Suprapubic skin (tissue), 4 donors: Measurements from ENCODE around the gene CARD8. TPM values are rescaled to one million over a fixed set of nuclear protein-coding genes. Genes with fewer than 3 reads are reported as not detected.
"Not testable (repeated sequence)": the region's sequence is repeated elsewhere in the genome, so short reads cannot be mapped to it uniquely, and the experiment has no call there.

ENCODE experiments used
- DNase-seq, 2 donors: peaks; one replicate each; pipeline ENCODE4 v3.0.0-alpha.2; 2019; ENCODE audit warnings: low spot score in 2 of 2
- H3K27ac ChIP-seq: fragments of 200-600 bp; sonication (generic); one replicate; pipeline ENCODE4 v1.5.1; 2019
- H3K27me3 ChIP-seq: fragments of 200-600 bp; sonication (generic); one replicate; pipeline ENCODE4 v1.5.1; 2019
- H3K36me3 ChIP-seq: fragments of 200-600 bp; sonication (generic); one replicate; pipeline ENCODE4 v1.5.1; 2019
- H3K4me1 ChIP-seq: fragments of 200-600 bp; sonication (generic); one replicate; pipeline ENCODE4 v1.5.1; 2019
- H3K4me3 ChIP-seq: fragments of 200-600 bp; sonication (generic); one replicate; pipeline ENCODE4 v1.5.1; 2019; ENCODE audit warnings: mild to moderate bottlenecking
- H3K9me3 ChIP-seq: fragments of 200-600 bp; sonication (generic); one replicate; pipeline ENCODE4 v1.5.1; 2019
- CTCF ChIP-seq, 2 donors: fragments of 200-600 bp in 1 of 2; fragments of 450-650 bp in 1 of 2; sonication (generic) in 1 of 2; IDR thresholded peaks; one replicate each; pipeline ENCODE4 v1.5.1; 2016 to 2019; ENCODE audit warnings: antibody characterized with exemption in 2 of 2, mild to moderate bottlenecking in 1 of 2, moderate library complexity in 1 of 2
- EP300 ChIP-seq: sonication (generic); formaldehyde crosslinking; IDR thresholded peaks from one replicate; pipeline ENCODE4 v1.6.1; 2017; ENCODE audit warnings: antibody characterized with exemption
- POLR2A ChIP-seq, 2 donors: fragments of 450-650 bp; IDR thresholded peaks; one replicate each; pipeline ENCODE4 v1.6.1; 2017; ENCODE audit warnings: antibody characterized with exemption in 2 of 2, mild to moderate bottlenecking in 2 of 2, moderate library complexity in 2 of 2
- POLR2AphosphoS5 ChIP-seq, 3 donors: sonication (generic); formaldehyde crosslinking; IDR thresholded peaks; one replicate each; pipeline ENCODE4 v1.6.1; 2017; ENCODE audit warnings: antibody characterized with exemption in 3 of 3
- WGBS: methylation state at CpG from one replicate; pipeline ENCODE4 v1.1.5; 2018; 5-methylcytosine and 5-hydroxymethylcytosine counted together
- total RNA-seq, 4 donors: library from RNA; depleted of rRNA; stranded (reverse); fragments of >200 nt; gene quantifications; one replicate each; pipeline ENCODE4 v1.1.0, GENCODE V29; 2016

Gene CARD8
- total RNA-seq, 4 donors from 2014 or later: 11.5 to 40.6 (median 18.7) TPM

DNA sequence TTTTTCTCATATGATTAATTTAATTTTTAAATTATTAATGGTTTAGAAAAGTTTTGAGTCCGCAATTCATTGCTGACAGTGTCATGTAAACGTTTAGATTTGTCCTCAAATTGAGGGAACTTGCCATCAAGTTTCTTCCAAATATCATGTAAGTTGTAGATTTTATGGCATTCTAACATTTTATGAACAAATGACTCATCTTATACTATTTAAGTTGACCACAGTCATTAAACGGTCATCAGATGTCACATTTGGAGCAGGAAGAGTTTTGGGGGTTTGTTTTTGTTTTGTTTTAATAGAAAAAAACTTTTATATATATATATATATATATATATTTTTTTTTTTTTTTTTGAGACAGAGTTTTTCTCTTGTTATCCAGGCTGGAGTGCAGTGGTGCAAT lies 18.5 kb upstream of the CARD8 start:
- TF ChIP-seq POLR2A (IDR thresholded peaks at IDR 0.05) (no peak), POLR2AphosphoS5 (IDR thresholded peaks at IDR 0.05) (no peak), EP300 (no peak), CTCF (IDR thresholded peaks at IDR 0.05) (no peak)
- Histone ChIP-seq H3K27ac (no peak overlapping the region), H3K4me3 (no peak overlapping the region), H3K36me3 (no peaks in the 10 kb centered on the region), H3K27me3 (no peaks in the 10 kb centered on the region), H3K9me3 (no peaks in the 10 kb centered on the region), H3K4me1 (peaks cover 12% of the 10 kb centered on the region)
- no peak for DNase-seq
- 72% methylated on average over 3 of the region's 3 CpGs for WGBS

- Histone ChIP-seq H3K4me1 (peaks cover 12% of the 10 kb centered on the region), H3K9me3 (no peaks in the 10 kb centered on the region), H3K4me3 (peak overlapping the region; percentile 54), H3K27me3 (no peaks in the 10 kb centered on the region), H3K36me3 (no peaks in the 10 kb centered on the region), H3K27ac (peak overlapping the region; percentile 36)
- WGBS: 0% methylated on average over 12 of the region's 40 CpGs
- no peak for TF ChIP-seq CTCF (IDR thresholded peaks at IDR 0.05)
- DNase-seq: peak; percentile 66 to 86
These were observed 15.9 kb upstream of the CARD8 start for GRCh38 chr19:48271531-48272151.

DNA sequence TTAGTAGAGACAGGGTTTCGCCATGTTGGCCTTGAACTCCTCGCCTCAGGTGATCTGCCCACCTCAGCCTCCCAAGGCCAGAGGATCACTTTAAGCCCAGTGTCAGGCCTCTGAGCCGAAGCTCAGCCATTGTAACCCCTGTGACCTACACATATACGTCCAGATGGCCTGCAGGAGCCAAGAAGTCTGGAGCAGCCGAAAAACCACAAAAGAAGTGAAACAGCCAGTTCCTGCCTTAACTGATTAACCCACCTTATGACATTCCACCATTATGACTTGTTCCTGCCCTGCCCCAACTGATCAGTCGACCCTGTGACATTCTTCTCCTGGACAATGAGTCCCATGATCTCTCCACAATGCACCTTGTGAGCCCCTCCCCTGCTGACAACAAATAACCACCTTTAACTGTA lies 13.9 kb upstream of the CARD8 start:
- not testable (repeated sequence) for H3K36me3 ChIP-seq, H3K27me3 ChIP-seq, H3K4me3 ChIP-seq, H3K9me3 ChIP-seq, H3K27ac ChIP-seq
- DNase-seq: peak in 1 of 2 donors; percentile 16
- H3K4me1 ChIP-seq: peaks cover 12% of the 10 kb centered on the region
- 72% methylated on average over 6 of the region's 6 CpGs for WGBS

DNA sequence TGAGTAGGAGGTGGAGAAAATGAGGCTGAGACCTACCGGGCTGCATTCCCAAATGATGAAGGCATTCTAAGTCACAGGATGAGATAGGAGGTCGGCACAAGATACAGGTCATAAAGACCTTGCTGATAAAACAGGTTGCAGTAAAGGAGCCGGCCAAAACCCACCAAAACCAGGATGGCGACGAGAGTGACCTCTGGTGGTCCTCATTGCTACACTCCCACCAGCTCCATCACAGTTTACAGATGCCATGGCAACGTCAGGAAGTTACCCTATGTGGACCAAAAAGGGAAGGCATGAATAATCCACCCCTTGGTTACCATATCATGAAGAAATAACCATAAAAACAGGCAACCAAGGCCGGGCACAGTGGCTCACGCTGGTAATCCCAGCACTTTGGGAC lies 9.6 kb upstream of the CARD8 start:
- 42% methylated on average over 8 of the region's 8 CpGs for WGBS
- H3K4me3 ChIP-seq, H3K4me1 ChIP-seq, H3K9me3 ChIP-seq, H3K27me3 ChIP-seq, DNase-seq, H3K27ac ChIP-seq, H3K36me3 ChIP-seq: not testable (repeated sequence)

DNA sequence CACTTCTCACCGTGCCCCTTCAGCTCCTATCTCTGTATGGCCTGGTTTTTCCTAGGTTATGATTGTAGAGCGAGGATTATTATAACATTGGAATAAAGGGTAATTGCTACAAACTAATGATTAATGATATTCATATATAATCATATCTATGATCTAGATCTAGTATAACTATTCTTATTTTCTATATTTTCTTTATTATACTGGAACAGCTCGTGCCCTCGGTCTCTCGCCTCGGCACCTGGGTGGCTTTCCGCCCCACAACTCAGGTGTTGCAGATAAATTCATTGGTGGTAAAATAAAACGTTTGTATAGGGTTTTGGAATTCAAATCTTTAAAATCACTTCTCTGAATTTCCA lies 4.6 kb upstream of the CARD8 start:
- peak overlapping the region; percentile 55 for H3K4me3 ChIP-seq
- 53% methylated on average over 8 of the region's 8 CpGs for WGBS
- H3K4me1 ChIP-seq, H3K27ac ChIP-seq, H3K9me3 ChIP-seq, H3K36me3 ChIP-seq, DNase-seq, H3K27me3 ChIP-seq: not testable (repeated sequence)

DNA sequence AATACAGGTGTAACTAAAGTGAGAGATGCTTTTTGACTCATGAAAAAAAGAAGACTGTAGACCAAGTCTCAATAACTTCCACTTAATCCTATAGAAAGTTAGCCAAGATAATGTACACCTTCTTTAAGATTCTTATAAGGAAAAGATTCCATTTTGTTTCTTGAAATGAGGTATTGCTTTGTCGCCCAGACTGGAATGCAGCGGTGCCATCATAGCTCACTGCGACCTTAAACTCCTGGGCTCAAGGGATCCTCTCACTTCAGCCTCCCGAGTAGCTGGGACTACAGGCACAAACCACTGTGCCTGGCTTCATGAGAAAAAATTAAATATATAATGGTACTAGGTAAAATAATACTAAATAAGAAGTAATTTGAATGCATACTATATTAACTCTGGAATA lies 3.3 kb upstream of the CARD8 start:
- 87% methylated on average over 4 of the region's 4 CpGs for WGBS

GRCh38 chr19:48258350-48258749 lies 2.6 kb upstream of the CARD8 start:
- DNase-seq: no peak
- 52% methylated on average over 6 of the region's 6 CpGs for WGBS
- no peaks in the 10 kb centered on the region for H3K9me3 ChIP-seq
- TF ChIP-seq POLR2A (IDR thresholded peaks at IDR 0.05) (no peak), EP300 (no peak), CTCF (IDR thresholded peaks at IDR 0.05) (no peak), POLR2AphosphoS5 (IDR thresholded peaks at IDR 0.05) (no peak)
- no peaks in the 10 kb centered on the region for H3K27me3 ChIP-seq
- no peaks in the 10 kb centered on the region for H3K36me3 ChIP-seq
- H3K4me1 ChIP-seq: peaks cover 25% of the 10 kb centered on the region
- H3K4me3 ChIP-seq: peak overlapping the region; percentile 9
- no peak overlapping the region for H3K27ac ChIP-seq

More for the DNA sequence above, 3.3 kb upstream of the CARD8 start:
- not testable (repeated sequence) for H3K9me3 ChIP-seq, DNase-seq, H3K27ac ChIP-seq, H3K27me3 ChIP-seq, H3K36me3 ChIP-seq, H3K4me3 ChIP-seq
- peaks cover 23% of the 10 kb centered on the region for H3K4me1 ChIP-seq
